Stimulated activated CD4-positive, alpha-beta T cell treated with anti-CD3 and anti-CD28 coated beads, TNF-alpha, amount 100 ng/mL, for 1 hour (primary cell): ENCODE results near the gene PRKCE.

Experiments
- DNase-seq, 3 donors: peaks; one replicate each; pipeline ENCODE4 v3.0.0-alpha.2; 2020; ENCODE audit warnings: low read depth in 3 of 3, low spot score in 1 of 3

PRKCE gene

GRCh38 chr2:45833301-45833967 lies 182.0 kb downstream of the PRKCE start:
- no peak for DNase-seq

- DNase-seq, result no peak
These were observed 182.5 kb downstream of the PRKCE start for GRCh38 chr2:45833968-45834344.

- DNase-seq, result no peak
These were observed 182.9 kb downstream of the PRKCE start for GRCh38 chr2:45834372-45834771.

GRCh38 chr2:45834858-45835257 lies 183.4 kb downstream of the PRKCE start:
- DNase-seq, result no peak

GRCh38 chr2:45836316-45836715 lies 184.8 kb downstream of the PRKCE start:
- DNase-seq, result no peak

GRCh38 chr2:45836740-45837139 lies 185.3 kb downstream of the PRKCE start:
- no peak for DNase-seq

- DNase-seq, result no peak
These were observed 186.4 kb downstream of the PRKCE start for GRCh38 chr2:45837812-45838341.

- DNase-seq, result no peak
These were observed 188.2 kb downstream of the PRKCE start for GRCh38 chr2:45839508-45840251.

- no peak for DNase-seq
These were observed 189.0 kb downstream of the PRKCE start for GRCh38 chr2:45840481-45840880.

- no peak for DNase-seq
These were observed 190.4 kb downstream of the PRKCE start for GRCh38 chr2:45841752-45842407.

GRCh38 chr2:45843136-45843535 lies 191.7 kb downstream of the PRKCE start:
- DNase-seq, result no peak

- DNase-seq, result no peak
These were observed 193.5 kb downstream of the PRKCE start for GRCh38 chr2:45844796-45845457.

GRCh38 chr2:45845566-45845965 lies 194.1 kb downstream of the PRKCE start:
- DNase-seq, result no peak

- no peak for DNase-seq
These were observed 198.2 kb downstream of the PRKCE start for GRCh38 chr2:45849491-45850283.

GRCh38 chr2:45850558-45850957 lies 199.1 kb downstream of the PRKCE start:
- DNase-seq, result no peak

- DNase-seq, result no peak
These were observed 199.6 kb downstream of the PRKCE start for GRCh38 chr2:45851111-45851510.

GRCh38 chr2:45851576-45852304 lies 200.3 kb downstream of the PRKCE start:
- no peak for DNase-seq

GRCh38 chr2:45852450-45853150 lies 201.1 kb downstream of the PRKCE start:
- DNase-seq, result no peak

- no peak for DNase-seq
These were observed 203.9 kb downstream of the PRKCE start for GRCh38 chr2:45855374-45855773.
